K562 (cell line): Measurements from ENCODE around the gene APC2. TPM values are rescaled to one million over a fixed set of nuclear protein-coding genes. Genes with fewer than 3 reads are reported as not detected.

Experiments used
- BRD9 ChIP-seq: fragments of 450-650 bp; IDR thresholded peaks from 2 replicates; pipeline ENCODE4 v1.6.1; 2018; ENCODE audit warnings: low read depth; ENCODE audit not compliant: partially characterized antibody
- CAMTA2 ChIP-seq: fragments of 250-450 bp; sonication (Bioruptor Pico); conservative IDR thresholded peaks from 2 replicates; pipeline ENCODE4 v1.5.1; 2022
- CC2D1A ChIP-seq: fragments of 450-650 bp; IDR thresholded peaks from 2 replicates; pipeline ENCODE4 v1.6.1; 2017; ENCODE audit warnings: mild to moderate bottlenecking
- CHD2 ChIP-seq: IDR thresholded peaks from 2 replicates; pipeline ENCODE4 v1.6.1; 2011; ENCODE audit warnings: low read depth, low read length
- EP400 ChIP-seq: fragments of 450-650 bp; IDR thresholded peaks from 2 replicates; pipeline ENCODE4 v1.6.1; 2017; ENCODE audit warnings: antibody characterized with exemption, mild to moderate bottlenecking, moderate library complexity
- ETS1 ChIP-seq: conservative IDR thresholded peaks from 2 replicates; pipeline ENCODE4 v1.6.1; 2011; ENCODE audit warnings: low read depth, mild to moderate bottlenecking, low read length; ENCODE audit not compliant: control insufficient read depth
- HDAC3 ChIP-seq: fragments of 450-650 bp; IDR thresholded peaks from 2 replicates; pipeline ENCODE4 v1.6.1; 2018; ENCODE audit warnings: borderline replicate concordance, mild to moderate bottlenecking, moderate library complexity; ENCODE audit not compliant: partially characterized antibody
- ILF3 ChIP-seq: fragments of 450-650 bp; IDR thresholded peaks from 2 replicates; pipeline ENCODE4 v1.6.1; 2018; ENCODE audit warnings: antibody characterized with exemption, mild to moderate bottlenecking, moderate library complexity, borderline replicate concordance
- MAFF ChIP-seq: IDR thresholded peaks from 2 replicates; pipeline ENCODE4 v1.6.1; 2012; ENCODE audit warnings: low read length, improper control_type of control experiment
- NFE2L1 ChIP-seq: fragments of 450-650 bp; IDR thresholded peaks from 2 replicates; pipeline ENCODE4 v1.6.1; 2016; ENCODE audit warnings: missing genetic modification characterization, low read depth, mild to moderate bottlenecking, missing compliant biosample characterization, moderate library complexity, borderline replicate concordance
- NR0B1 ChIP-seq: fragments of 450-650 bp; IDR thresholded peaks from one replicate; pipeline ENCODE4 v1.6.1; 2018; ENCODE audit warnings: mild to moderate bottlenecking, moderate library complexity; ENCODE audit not compliant: partially characterized antibody
- NR4A1 ChIP-seq, 2 experiments: fragments of 250-450 bp in 1 of 2; fragments of 450-650 bp in 1 of 2; sonication (Bioruptor Pico) in 1 of 2; IDR thresholded peaks; 2 replicates each; pipeline versions ENCODE4 v1.4.0 to v1.6.1; 2016 to 2020; ENCODE audit warnings: mild to moderate bottlenecking in 2 of 2, missing compliant biosample characterization in 1 of 2, missing genetic modification characterization in 1 of 2, moderate library complexity in 1 of 2
- POLR2A ChIP-seq: fragments of 450-650 bp; conservative IDR thresholded peaks from 2 replicates; pipeline ENCODE4 v1.6.1; 2016
- PTBP1 ChIP-seq: fragments of 200-400 bp; formaldehyde crosslinking; IDR thresholded peaks from 2 replicates; pipeline ENCODE4 v1.6.1; 2017; ENCODE audit warnings: low read depth, low read length
- RBM34 ChIP-seq: fragments of 200-400 bp; formaldehyde crosslinking; IDR thresholded peaks from 2 replicates; pipeline ENCODE4 v1.6.1; 2018; ENCODE audit warnings: low read length, borderline replicate concordance; ENCODE audit not compliant: insufficient read depth
- SMARCA4 ChIP-seq: fragments of 450-650 bp; IDR thresholded peaks from 2 replicates; pipeline ENCODE4 v1.6.1; 2016
- SMARCC2 ChIP-seq: fragments of 450-650 bp; IDR thresholded peaks from 2 replicates; pipeline ENCODE4 v1.6.1; 2017; ENCODE audit warnings: antibody characterized with exemption, moderate library complexity, mild to moderate bottlenecking, low read depth
- TBP ChIP-seq: optimal IDR thresholded peaks from 2 replicates; pipeline ENCODE3; 2011; ENCODE audit warnings: low read depth, low read length, improper control_type of control experiment
- TRIM28 ChIP-seq: fragments of 450-650 bp; IDR thresholded peaks from 2 replicates; pipeline ENCODE4 v1.6.1; 2017
- ZNF197 ChIP-seq: fragments of 200-800 bp; sonication (Bioruptor generic); IDR thresholded peaks from 2 replicates; pipeline ENCODE4 v1.6.1; 2016; ENCODE audit warnings: low read depth, missing genetic modification characterization, missing compliant biosample characterization
- polyA plus RNA-seq, 8 experiments: library from polyadenylated mRNA; depleted of rRNA in 4 of 8; stranded (reverse) in 5 of 8; unstranded in 3 of 8; fragments of >200 nt; fragmentation: Nextera tagmentation in 2 of 8; fragmentation: Illumina TruSeq in 1 of 8; extraction: Ambion mirVana in 2 of 8; extraction: Trizol in 1 of 8; gene quantifications; 2 replicates each; pipeline versions ENCODE4 v1.2.1 to v1.2.3, GENCODE V29; 2011 to 2014; ENCODE audit warnings: inconsistent platforms in 1 of 8, missing spikeins in 1 of 8
- total RNA-seq, 7 experiments: library from RNA; depleted of rRNA in 6 of 7; stranded (reverse); fragments of >200 nt in 6 of 7; fragmentation: Illumina TruSeq in 2 of 7; extraction: Trizol in 2 of 7; gene quantifications; 2 replicates each; pipeline versions ENCODE4 v1.2.1 to v1.2.3, GENCODE V29; 2011 to 2021; ENCODE audit warnings: low replicate concordance in 1 of 7
- TF ChIP-seq, protein P1 (sequence below): fragments of 450-650 bp; IDR thresholded peaks from 2 replicates; pipeline ENCODE4 v1.6.1; 2018; ENCODE audit not compliant: partially characterized antibody
- TF ChIP-seq, protein P2 (sequence below): fragments of 450-650 bp; formaldehyde crosslinking; IDR thresholded peaks from 2 replicates; pipeline ENCODE4 v1.4.0; 2020; ENCODE audit warnings: mild to moderate bottlenecking, moderate library complexity

APC2 gene
- total and polyA plus RNA-seq, 9 of the 15 experiments (the other 6 are each of a cell fraction or from before 2014, with no cell fraction given), result 0.01 to 0.40 (median 0.05) TPM; not detected in 3

GRCh38 chr19:1445185-1445931 lies 4.6 kb upstream of the APC2 start (continued):
- TF ChIP-seq BRD9 (no peak), NR4A1 (CRISPR knock-in tag; IDR thresholded peaks at IDR 0.05) (no peak), NR4A1 (tag; IDR thresholded peaks at IDR 0.05) (0 out of 2 replicates have a peak, but pooled peaks have one; percentile 54), ILF3 (no peak), ETS1 (no peak), TRIM28 (no peak), HDAC3 (no peak), NFE2L1 (tag) (no peak), CHD2 (no peak), SMARCA4 (no peak), EP400 (no peak), CAMTA2 (no peak), CC2D1A (no peak), SMARCC2 (0 out of 2 replicates have a peak, but pooled peaks have one; percentile 26), POLR2A (no peak), NR0B1 (no peak), TBP (peak; percentile 6), RBM34 (no peak), ZNF197 (CRISPR knock-in tag) (no peak), MAFF (no peak), PTBP1 (no peak)
- TF ChIP-seq, protein P1, sequence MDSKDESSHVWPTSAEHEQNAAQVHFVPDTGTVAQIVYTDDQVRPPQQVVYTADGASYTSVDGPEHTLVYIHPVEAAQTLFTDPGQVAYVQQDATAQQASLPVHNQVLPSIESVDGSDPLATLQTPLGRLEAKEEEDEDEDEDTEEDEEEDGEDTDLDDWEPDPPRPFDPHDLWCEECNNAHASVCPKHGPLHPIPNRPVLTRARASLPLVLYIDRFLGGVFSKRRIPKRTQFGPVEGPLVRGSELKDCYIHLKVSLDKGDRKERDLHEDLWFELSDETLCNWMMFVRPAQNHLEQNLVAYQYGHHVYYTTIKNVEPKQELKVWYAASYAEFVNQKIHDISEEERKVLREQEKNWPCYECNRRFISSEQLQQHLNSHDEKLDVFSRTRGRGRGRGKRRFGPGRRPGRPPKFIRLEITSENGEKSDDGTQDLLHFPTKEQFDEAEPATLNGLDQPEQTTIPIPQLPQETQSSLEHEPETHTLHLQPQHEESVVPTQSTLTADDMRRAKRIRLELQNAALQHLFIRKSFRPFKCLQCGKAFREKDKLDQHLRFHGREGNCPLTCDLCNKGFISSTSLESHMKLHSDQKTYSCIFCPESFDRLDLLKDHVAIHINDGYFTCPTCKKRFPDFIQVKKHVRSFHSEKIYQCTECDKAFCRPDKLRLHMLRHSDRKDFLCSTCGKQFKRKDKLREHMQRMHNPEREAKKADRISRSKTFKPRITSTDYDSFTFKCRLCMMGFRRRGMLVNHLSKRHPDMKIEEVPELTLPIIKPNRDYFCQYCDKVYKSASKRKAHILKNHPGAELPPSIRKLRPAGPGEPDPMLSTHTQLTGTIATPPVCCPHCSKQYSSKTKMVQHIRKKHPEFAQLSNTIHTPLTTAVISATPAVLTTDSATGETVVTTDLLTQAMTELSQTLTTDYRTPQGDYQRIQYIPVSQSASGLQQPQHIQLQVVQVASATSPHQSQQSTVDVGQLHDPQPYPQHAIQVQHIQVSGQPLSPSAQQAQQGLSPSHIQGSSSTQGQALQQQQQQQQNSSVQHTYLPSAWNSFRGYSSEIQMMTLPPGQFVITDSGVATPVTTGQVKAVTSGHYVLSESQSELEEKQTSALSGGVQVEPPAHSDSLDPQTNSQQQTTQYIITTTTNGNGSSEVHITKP, result no peak
- TF ChIP-seq, protein P2, sequence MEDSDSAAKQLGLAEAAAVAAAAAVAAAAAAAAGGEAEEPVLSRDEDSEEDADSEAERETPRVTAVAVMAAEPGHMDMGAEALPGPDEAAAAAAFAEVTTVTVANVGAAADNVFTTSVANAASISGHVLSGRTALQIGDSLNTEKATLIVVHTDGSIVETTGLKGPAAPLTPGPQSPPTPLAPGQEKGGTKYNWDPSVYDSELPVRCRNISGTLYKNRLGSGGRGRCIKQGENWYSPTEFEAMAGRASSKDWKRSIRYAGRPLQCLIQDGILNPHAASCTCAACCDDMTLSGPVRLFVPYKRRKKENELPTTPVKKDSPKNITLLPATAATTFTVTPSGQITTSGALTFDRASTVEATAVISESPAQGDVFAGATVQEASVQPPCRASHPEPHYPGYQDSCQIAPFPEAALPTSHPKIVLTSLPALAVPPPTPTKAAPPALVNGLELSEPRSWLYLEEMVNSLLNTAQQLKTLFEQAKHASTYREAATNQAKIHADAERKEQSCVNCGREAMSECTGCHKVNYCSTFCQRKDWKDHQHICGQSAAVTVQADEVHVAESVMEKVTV (CRISPR knock-in tag), result no peak
